VCaP (cell line): ENCODE results near the gene TMEM151A.
"Not testable (repeated sequence)": the region's sequence is repeated elsewhere in the genome, so short reads cannot be mapped to it uniquely, and the experiment has no call there.

Source experiments
- H3K27ac ChIP-seq: fragments of 450-650 bp; 2 replicates; pipeline ENCODE4 v1.5.1; 2017
- TF ChIP-seq, protein P1 (sequence below): fragments of 450-650 bp; conservative IDR thresholded peaks from 2 replicates; pipeline ENCODE4 v1.5.1; 2017; ENCODE audit warnings: mild to moderate bottlenecking, moderate library complexity

Gene TMEM151A

DNA sequence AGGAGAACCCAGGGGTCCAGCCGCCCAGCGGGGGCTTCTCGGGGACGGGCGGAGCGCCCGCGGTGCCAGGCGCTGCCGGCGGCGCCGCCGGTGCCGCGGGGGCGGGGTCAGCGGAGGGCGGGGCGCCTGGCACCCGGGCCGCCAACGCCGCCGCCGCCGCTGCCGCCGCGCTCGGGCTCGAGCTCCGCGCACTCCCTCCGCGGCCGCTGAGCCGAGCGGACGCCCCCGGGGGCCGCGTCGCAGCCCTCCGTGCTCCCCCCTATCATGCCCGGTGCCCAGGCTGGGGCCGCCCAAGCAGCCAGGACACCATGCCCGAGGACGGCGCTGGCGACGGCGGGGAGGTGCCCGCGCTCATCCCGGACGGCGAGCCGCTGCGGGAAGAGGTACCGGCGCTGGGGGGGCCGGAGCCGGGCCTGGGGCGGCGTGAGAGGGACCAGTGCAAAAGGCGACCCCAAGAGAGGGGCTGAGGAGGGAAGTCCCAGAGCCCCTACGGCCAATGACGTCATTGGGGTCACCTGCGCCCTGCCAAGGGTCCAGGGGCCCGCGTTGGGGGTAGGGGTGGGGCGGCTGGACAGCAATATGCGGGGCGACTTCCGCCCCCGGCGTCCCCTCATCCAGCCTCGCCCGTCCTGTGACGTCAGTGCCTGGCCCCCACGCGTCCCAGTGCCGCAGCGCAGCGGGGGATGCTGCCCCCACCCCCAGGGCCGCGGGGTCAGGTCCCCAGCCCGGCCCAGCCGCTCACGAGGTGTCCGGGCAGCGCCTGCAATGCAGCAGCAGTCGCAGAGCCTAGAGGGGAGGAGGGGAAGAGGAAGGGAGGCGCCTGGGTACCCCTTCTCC lies at the start of gene TMEM151A:
TMEM151A (plus strand) TSS at position 189 of the 837 bp plus-strand sequence; CDS start at position 309, 120 bp downstream.
- peak within 1 kb of the TSS; percentile 78; the same call in 1 of the 2 replicates for H3K27ac ChIP-seq

DNA sequence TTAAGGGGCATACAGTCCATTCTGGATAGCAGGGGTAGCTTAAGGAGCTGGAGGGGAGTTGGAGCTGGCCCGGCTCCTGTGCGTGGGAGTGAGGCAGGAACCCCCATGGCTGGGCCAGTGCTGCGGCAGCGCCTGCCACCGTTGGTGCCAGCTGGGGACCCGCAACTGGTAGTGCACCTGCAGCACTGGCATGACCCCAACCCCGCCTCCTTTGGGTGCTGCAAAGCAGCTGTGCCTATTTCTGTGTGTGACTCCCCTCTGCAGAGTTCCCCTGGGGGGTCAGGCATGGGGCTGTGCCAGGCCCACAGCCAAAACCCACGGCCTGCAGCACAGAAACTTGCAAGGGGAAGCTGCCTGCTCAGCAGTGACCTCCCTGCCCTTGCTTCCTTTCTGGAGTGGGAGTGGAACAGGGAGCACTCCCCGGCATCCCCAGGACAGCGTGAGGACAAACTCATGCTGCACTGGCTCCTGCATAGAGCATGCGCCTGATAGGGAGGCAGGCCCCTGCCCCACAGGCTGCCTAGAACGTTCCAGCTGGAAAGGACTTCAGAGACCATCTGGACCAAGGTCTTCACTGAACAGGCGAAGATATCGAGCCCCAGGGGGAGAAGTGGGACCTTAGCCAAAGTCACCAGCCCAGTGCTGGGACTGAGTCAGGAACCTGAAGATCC lies 49.5 kb upstream of the TMEM151A start:
- TF ChIP-seq, protein P1, sequence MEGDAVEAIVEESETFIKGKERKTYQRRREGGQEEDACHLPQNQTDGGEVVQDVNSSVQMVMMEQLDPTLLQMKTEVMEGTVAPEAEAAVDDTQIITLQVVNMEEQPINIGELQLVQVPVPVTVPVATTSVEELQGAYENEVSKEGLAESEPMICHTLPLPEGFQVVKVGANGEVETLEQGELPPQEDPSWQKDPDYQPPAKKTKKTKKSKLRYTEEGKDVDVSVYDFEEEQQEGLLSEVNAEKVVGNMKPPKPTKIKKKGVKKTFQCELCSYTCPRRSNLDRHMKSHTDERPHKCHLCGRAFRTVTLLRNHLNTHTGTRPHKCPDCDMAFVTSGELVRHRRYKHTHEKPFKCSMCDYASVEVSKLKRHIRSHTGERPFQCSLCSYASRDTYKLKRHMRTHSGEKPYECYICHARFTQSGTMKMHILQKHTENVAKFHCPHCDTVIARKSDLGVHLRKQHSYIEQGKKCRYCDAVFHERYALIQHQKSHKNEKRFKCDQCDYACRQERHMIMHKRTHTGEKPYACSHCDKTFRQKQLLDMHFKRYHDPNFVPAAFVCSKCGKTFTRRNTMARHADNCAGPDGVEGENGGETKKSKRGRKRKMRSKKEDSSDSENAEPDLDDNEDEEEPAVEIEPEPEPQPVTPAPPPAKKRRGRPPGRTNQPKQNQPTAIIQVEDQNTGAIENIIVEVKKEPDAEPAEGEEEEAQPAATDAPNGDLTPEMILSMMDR = no peak

More for the DNA sequence above, at the start of gene TMEM151A:
- TF ChIP-seq, protein P1 = no peak

DNA sequence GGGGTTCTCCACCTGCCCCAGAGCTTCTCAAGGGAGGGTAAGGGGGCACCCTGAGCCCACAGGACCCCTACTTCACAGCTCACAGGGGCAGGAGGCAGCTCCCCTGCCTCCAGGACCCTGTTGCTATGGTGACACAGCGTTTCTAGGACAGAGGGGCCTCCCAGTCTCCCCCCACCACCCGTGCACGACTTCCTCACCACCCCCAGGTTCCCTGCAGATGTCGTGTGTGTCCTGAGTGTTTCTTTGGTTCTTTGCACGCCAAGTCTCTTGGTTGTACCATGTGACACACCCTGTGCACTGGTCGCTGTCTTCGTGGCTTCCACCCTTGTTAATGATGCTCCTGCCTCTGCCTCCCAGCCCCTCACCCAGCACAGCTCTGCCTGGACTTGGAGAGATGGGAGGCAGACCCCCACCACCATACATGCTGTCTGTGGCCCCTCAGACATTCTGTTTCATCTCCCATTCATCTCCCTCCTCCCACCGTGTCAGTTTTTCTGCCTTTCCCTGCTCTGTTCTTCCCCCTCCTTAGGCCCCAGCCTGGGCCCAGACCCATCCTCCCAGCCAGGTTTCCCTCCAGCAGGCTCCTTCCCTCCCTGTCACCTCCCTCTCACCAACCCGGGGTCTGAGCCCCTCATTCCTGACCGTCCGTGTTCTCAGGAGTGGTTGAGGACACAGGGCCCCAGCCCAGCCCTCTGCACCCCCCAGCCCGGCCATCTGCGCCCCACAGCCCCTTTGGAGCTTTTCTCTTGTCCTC lies 47.7 kb upstream of the TMEM151A start:
- H3K27ac ChIP-seq = no peak overlapping the region
- TF ChIP-seq, protein P1 = no peak

More for the DNA sequence above, 49.5 kb upstream of the TMEM151A start:
- H3K27ac ChIP-seq = no peak overlapping the region

DNA sequence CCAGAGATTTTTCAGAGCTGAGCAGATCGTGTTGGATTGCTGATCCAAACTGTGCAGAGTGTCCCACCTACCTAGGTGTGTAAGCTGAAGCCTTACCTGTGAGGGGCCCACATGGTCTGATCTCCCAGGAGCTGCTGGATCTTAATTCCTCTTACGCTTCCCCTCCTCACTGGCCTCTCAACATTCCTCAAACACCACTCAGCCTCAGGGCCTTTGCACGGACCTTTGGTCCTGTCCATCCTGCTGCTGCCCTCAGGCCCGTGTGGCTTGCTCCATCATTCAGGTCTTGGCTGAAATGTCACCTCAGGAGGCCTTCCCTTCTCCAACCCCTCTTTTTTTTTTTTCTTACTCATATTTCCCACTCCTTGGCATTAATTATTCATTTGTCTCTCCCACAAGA lies 44.4 kb upstream of the TMEM151A start:
- TF ChIP-seq, protein P1 = no peak
- H3K27ac ChIP-seq = no peak overlapping the region

DNA sequence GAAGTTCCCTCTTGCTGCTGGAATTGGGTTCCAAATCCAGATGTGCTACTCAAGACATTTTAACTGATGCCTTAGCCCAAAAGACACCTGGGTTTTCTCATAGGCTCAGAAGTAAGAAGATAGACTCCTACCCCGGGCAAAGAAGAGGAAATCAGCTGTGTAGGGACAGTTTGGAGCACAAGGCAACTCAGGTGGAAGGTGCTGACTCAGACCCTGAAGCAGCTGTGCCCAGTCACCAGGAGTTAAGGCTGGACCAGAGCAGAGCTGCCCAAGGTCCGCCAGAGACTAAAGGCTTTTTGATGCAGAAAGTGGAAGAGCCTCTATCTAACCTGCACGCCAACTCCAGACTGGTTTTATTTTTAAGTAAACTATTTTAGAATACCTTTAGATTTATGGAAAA lies 43.9 kb upstream of the TMEM151A start:
- no peak overlapping the region for H3K27ac ChIP-seq
- TF ChIP-seq, protein P1 = no peak

DNA sequence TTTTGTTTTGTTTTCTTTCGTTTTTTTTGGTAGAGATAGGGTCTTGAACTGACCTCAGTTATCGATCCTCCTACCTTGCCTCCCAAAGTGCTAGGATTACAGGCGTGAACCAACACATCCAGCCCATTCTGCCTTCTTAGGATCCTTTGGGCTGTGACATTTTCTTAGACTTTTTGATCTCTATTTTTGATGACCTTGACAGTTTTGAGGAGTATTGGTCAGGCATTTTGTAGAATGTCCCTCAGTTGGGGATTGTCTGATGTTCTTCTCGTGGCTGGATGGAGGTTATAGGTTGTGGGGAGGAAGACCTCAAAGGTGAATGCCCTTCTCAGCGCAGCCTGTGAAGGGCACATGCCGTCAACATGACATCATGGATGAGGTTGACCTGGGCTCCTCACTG lies 42.8 kb upstream of the TMEM151A start:
- TF ChIP-seq, protein P1 = no peak
- no peak overlapping the region for H3K27ac ChIP-seq

DNA sequence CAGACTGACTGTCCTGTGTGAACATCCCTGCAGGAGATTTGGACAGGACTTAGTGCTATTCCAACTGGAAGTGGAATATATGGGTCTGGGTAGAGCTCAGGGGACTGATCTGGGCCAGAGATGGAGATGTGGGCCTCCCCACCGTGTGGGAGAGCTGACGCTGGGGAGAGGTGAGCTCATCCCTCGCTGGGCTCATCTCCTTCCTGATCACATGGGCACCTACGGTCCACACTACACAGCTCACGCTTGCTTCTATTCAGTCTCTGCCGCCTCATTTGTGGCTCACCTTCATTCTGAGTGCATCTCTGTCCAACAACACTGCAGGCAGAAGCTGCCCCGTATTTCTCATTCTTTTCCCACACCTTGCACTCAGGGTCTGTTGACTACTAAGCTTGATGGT lies 39.9 kb upstream of the TMEM151A start:
- TF ChIP-seq, protein P1 = no peak
- H3K27ac ChIP-seq = no peak overlapping the region

DNA sequence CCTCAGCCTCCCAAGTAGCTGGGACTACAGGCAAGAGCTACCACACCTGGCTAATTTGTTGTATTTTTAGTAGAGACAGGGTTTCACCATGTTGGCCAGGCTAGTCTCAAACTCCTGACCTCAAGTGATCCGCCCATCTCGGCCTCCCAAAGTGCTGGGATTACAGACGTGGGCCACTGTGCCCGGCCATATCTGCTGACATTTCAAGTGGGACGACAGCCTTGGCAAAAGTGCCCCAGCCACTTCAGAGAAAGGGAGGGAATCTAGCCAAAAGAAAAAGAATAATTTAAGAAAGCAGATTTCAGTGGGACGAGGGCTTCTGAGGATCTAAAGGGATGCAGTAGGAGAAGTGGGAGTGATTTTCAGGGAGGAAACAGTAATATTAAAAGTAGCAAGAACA lies 38.6 kb upstream of the TMEM151A start:
- H3K27ac ChIP-seq = not testable (repeated sequence)
